Adrenal gland (tissue), 5 donors: ENCODE data around the gene PXYLP1.

Experiments used
- CTCF ChIP-seq, 6 experiments: fragments of 450-650 bp in 4 of 6; fragments of 200-600 bp in 2 of 6; sonication (generic) in 1 of 6; IDR thresholded peaks; 1 replicate in 5 of 6; 2 replicates in 1 of 6; pipeline versions ENCODE4 v1.5.1 to v1.8.0; 2016 to 2021; ENCODE audit warnings: antibody characterized with exemption in 6 of 6, mild to moderate bottlenecking in 2 of 6, moderate library complexity in 1 of 6
- POLR2A ChIP-seq, 2 donors: fragments of 450-650 bp; IDR thresholded peaks; one replicate each; pipeline ENCODE4 v1.6.1; 2017; ENCODE audit warnings: antibody characterized with exemption in 2 of 2, mild to moderate bottlenecking in 2 of 2, moderate library complexity in 1 of 2
- donor health status: DM: no; HTN: no; CAD: no.

- TF ChIP-seq CTCF (IDR thresholded peaks at IDR 0.05) (peak; percentile 21 to 80 (median 72)), POLR2A (IDR thresholded peaks at IDR 0.05) (peak; percentile 35 to 59)
These were observed 80.1 kb downstream of the PXYLP1 start for GRCh38 chr3:141311496-141312353.
